Ammon's horn (tissue), 1 donor: Measurements from ENCODE around the gene SUN1.
"Not testable (repeated sequence)": the region's sequence is repeated elsewhere in the genome, so short reads cannot be mapped to it uniquely, and the experiment has no call there.

ENCODE experiments used
- DNase-seq: peaks from one replicate; pipeline ENCODE4 v3.0.0-alpha.2; 2016; ENCODE audit warnings: low spot score

Gene SUN1

DNA sequence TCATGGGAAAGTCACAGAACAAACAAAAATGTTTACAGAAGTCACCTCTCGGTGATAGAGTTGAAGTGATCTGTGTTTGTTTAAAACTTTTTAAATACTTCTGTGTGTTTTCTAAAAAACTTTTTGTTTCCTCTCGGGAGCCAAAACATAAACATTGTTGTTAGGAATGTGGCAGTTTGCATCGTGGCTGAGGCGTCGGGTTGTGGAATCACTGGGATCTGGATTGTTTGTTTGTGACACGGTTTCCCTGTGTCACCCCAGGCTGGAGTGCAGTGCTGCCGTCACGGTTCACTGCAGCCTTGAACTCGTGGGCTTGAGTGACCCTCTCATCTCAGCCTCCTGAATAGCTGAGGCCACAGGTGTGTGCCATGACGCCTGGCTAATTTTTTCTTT, 29.0 kb upstream of the SUN1 start:
- DNase-seq, result no peak

DNA sequence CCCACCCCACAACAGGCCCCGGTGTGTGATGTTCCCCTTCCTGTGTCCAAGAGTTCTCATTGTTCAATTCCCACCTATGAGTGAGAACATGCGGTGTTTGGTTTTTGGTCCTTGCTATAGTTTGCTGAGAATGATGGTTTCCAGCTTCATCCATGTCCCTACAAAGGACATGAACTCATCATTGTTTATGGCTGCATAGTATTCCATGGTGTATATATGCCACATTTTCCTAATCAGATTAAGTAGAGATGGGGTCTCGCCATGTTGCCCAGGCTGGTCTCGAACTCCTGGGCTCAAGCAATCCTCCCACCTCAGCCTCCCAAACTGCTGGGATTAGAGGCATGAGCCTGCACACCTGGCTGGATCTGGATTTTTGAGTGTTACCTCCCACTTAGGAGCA, 28.5 kb upstream of the SUN1 start:
- DNase-seq, result not testable (repeated sequence)

DNA sequence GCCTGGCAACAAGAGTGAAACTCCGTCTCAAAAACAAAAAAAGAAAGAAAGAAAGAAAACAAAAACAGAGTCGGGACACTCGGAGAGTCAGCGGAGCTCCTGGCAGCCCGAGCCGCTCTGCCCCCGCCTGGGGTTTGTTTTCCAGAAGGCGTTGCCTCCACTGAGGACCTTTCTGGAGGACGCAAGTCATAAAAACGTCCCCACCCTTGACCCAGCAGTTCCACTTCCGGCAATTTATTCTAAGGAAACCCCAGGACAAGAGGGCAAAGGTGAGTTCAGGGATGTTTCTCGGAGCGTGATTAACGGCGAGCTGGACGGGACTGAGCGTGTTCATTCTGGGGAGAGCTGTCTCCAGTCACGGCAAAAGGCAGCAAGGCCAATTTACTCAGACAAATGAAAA, 27.0 kb upstream of the SUN1 start:
- no peak for DNase-seq

- DNase-seq, result no peak
Measured at GRCh38 chr7:815284-816216, 16.7 kb upstream of the SUN1 start.

DNA sequence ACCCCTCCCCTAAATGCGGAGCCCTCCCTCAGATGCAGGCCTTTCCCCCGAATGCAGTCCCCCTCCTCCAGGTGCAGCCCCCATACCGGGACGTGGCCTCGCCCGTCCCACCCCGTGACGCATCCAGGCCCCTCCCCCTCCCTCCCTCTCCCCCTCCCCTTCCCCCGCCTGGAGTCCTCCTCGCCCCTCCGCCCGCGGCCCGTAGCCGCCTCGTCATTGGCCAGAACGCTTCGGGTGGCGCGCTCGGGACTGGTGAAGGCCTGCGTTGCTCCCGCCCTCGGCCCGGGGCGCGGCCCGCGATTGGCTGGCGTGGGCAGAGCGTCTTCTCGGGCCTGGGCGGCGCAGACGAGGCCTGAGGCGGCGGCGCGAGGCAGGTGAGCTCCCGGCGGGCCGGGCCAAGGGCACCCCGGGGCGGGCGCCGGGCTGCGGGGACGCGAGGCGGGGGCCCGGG, 16.0 kb upstream of the SUN1 start:
- DNase-seq, result peak; percentile 98

- DNase-seq, result no peak
Measured at GRCh38 chr7:816751-817671, 15.3 kb upstream of the SUN1 start.

DNA sequence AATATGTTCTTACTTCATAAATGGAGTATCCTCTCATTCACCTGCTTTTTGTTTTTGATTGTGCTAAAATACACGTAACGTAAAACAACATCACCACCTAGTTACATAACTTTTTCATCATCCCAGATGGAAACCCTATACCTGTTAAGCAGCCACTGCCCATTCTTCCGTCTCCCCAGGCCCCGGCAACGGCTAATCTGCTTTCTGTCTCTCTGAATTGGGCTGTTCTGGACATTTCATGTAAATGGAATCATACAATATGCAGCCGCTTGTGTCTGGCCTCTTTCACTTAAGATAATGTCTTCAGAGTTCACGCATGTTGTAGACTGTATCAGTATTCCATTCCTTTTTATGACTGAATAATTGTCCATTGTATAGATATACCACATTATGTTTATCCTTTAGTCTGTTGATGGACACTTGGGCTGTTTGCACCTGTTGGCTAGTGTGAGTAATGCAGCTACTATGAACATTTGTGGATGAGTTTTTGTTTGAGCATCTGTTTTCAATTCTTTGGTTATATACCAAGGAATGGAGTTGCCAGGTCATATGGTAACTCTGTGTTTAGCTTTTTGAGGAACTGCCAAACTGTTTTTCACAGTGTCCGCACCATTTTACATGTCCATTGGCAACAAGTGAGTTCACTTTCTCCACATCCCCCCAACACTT, 14.1 kb upstream of the SUN1 start:
- DNase-seq, result no peak

- no peak for DNase-seq
Measured at GRCh38 chr7:820341-820740, 11.9 kb upstream of the SUN1 start.

DNA sequence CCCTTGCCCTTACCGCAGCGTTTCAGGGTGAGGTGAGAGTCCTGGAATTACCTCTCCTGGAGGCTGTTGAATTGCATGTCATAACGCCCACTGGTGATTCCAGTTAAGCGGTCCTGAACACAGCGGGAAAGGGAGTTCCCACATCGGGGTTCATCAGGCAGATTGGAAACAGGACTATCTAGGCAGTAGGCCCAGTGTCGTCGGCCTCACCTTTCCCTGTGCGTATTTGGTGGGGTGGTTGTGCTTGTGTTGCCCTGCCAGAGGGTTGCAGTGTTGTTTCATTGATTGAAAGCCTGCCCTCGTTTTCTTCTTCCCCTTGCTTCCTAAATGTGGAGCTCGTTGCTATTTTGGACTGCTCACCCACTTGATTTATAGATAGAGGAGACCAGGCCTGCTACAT, 10.6 kb upstream of the SUN1 start:
- DNase-seq, result no peak

GRCh38 chr7:822692-823276, 9.5 kb upstream of the SUN1 start:
- no peak for DNase-seq

DNA sequence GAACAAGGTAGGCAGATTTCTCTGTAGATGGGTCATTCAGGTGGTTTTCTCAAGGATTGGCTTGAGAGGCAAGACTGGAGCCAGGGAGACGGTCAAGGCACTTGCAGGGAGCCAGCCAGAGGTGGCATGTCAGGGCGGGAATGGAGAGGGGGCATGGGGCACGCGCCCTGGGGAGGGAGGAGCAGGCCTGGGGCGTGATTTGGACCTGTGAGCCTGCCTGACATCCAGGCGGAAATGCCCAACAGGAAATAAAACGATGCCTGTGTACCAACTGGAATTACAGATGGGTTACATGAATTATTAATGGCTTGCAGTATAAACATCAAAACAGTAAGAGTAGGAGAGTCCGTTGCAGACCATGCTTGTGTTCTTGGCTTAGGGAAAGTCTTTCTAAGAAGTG, 8.6 kb upstream of the SUN1 start:
- no peak for DNase-seq

GRCh38 chr7:824081-824480, 8.2 kb upstream of the SUN1 start:
- DNase-seq, result no peak

DNA sequence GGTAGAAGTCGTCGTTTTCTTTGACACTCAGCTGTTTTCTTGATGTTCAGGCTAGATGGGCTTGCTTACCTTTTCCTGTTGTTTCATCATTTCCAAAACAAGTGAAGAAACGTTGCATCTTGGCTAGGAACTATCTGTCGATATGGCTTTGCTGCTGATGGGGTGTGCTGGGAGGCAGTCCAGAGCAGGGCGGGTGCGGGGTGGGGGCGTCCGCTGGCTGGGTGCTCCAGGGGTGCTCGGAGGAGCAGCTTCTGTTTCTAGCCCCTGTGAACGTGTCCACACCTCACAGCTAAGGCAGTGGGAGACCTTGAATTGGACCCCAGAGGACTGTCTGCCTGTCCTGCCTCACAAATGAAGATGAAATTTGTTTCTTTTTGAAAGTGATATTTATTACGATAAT, 7.6 kb upstream of the SUN1 start:
- DNase-seq, result no peak

GRCh38 chr7:825386-825785, 6.9 kb upstream of the SUN1 start:
- no peak for DNase-seq

DNA sequence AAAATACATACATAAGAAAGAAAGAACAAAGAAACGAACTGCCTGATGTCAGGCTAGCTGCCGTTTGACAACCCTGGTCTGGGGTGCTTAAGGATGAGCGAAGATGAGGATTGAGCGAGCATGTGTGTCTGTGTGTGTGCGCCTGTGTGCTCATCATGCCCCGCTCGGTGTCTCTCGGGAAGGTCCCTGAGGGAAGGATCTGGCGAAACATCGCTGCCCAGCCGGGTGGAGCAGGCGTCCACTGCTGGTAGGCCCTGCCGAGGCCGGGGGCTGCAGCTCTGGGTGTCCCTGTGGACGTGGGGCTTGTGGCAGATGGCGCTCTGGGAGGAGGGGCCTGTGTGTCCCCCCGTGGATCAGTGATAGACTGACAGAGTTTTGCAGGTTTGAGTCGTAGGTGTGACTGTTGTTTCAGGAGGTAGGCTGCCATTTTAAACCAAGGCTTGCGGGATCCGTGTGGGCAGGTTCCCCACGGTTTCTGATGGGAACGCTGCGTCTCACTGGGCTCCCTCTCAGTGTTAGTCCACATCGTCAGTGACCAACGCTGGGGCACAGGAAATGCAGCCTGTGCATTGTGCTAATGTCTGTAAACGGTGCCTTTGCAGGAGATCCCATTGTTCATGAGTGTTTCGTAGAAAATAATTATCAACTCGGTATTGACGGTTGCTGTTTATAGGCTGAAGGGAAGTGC, 5.9 kb upstream of the SUN1 start:
- DNase-seq, result no peak

DNA sequence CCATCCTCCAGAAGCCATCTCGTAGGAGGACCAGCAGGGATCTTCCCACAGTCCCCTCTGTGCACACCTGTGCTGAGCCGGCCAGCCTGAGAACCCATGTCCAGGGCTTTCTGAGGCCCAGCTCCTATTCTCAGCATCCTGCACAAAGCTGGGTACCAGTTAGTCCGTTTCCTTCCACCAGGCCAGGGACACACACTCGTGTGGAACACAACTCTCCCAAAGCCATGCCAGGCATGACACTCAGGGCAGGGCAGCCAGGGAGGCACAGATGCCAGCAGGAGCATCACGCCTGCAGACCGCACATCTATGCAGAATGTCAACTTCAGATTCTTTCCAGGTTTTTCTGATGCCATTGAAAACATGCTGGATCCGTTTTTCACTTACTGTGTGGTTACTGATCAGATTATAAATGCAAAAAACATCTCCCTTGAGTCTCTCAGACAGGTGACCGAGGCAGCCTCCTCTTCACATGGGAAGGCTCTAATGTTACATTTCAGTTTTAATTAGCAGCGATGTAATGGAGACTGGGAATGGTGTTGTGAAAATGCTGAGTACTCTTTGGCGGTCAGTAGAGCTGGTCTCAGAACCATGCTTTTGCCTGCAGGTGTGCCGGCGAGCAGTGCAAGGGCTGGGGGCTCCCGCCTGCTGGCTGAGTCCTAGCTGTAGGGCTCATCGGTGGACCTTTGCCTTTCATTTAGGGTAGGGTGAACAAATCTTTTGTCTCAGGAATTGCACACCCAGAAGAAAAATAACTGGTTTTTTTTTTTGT, 3.3 kb upstream of the SUN1 start:
- DNase-seq, result no peak

GRCh38 chr7:830069-830468, 2.2 kb upstream of the SUN1 start:
- DNase-seq, result no peak

DNA sequence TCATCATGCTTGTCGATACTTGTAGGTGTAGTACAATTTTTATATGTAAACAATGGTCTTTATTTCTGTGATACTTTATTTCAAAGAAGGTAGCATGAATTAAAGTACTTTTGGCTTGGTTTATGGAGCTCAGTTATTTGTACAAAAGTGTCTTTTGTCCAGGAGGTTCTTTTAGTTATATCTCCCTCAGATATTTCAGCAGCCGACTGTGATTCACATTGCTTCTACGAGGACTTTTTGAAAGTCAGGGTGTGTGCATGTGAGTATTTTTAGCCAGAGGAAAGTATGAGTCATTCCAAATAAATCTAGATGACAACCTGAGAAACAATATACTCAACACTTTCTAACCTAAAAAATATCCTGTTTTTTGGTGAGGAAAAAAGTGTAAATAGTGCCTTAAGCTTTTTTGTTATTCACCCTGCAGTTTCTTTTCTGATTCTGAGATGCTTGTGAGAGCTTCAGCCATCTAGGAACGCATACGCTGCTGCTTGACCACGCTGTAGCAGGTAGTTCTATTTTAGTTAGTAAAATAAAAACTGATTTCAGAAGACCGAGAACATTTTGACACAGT, 595 bp upstream of the SUN1 start:
- no peak for DNase-seq

- no peak for DNase-seq
Measured at GRCh38 chr7:832968-833424, 720 bp downstream of the SUN1 start.

DNA sequence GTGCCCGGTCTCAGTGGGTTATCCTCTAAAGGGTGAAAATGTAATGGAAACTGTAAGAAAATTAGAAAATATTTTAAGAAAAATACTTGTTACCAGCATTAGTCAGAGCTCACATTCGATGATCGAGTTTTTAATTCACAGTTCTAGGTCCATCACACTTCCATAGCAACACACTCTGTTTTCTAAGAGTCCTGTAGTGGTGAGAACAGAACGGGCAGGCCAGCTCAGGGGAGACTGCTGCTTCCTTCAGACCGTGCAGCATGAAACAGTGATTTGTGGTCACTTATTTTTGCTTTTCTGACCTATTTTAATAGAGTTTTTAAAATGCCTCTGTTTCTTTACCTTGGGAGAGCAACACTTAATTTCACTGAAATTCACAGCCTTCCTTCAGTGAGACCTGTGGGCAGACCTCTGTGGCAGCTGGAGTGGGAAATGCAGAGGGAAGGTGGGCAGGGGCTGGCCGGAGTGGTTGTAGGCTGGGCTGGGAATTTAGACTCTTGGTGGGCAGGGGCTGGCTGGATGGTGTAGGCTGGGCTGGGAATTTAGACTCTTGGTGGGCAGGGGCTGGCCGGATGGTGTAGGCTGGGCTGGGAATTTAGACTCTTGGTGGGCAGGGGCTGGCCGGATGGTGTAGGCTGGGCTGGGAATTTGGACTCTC, 1.5 kb downstream of the SUN1 start:
- DNase-seq, result no peak
